HepG2 (cell line): ENCODE results near the gene EPHB6. TPM values are rescaled to one million over a fixed set of nuclear protein-coding genes. Genes with fewer than 3 reads are reported as not detected.

ENCODE experiments used
- ATAC-seq: fragments of 200-7000 bp; cut with Tn5 transposase; 3 replicates; pipeline ENCODE4 v1.9.1; 2020; ENCODE audit warnings: mild to moderate bottlenecking, moderate library complexity
- BruUV-seq: library from RNA; stranded (reverse); fragments of 400-500 nt; replicated peaks from 2 replicates; lab custom pipeline; 2021; lab: Mats Ljungman, UMichigan
- CTCF ChIA-PET: fragments of 300-600 bp; formaldehyde crosslinking; extraction: SDS; loops from one replicate; lab custom pipeline; 2021; ENCODE audit warnings: low total read pairs, inconsistent platforms, low intra/inter-chr PET ratio; lab: Yijun Ruan, JAX
- POLR2A ChIA-PET: fragments of 350-600 bp; sonication (Branson Sonifier 250); formaldehyde crosslinking; loops from one replicate; lab custom pipeline; 2020; ENCODE audit warnings: antibody characterized with exemption, inconsistent platforms; lab: Yijun Ruan, JAX
- DNase-seq: peaks from one replicate; pipeline ENCODE4 v3.0.0-alpha.2; 2015; ENCODE audit warnings: low spot score
- FAIRE-seq: peaks from 3 replicates; lab custom pipeline; 2011; peaks lifted over from hg19 to GRCh38; lab: Jason Lieb, UNC
- H2AFZ ChIP-seq: one replicate; pipeline ENCODE4 v1.6.1; 2011; ENCODE audit warnings: low read length, inconsistent platforms
- H3K27ac ChIP-seq: fragments of 300-600 bp; 3 replicates; pipeline ENCODE4 v1.8.0; 2011; ENCODE audit warnings: mixed run types, mild to moderate bottlenecking, mixed read lengths, low read length, inconsistent platforms; ENCODE audit not compliant: insufficient read depth; ENCODE audit errors: extremely low read length
- H3K27me3 ChIP-seq, 2 experiments: fragments of 200-600 bp in 1 of 2; 2 replicates in 1 of 2; 3 replicates in 1 of 2; pipeline versions ENCODE4 v1.6.0 to v1.8.0; 2011; ENCODE audit warnings: low read length in 2 of 2, mild to moderate bottlenecking in 2 of 2, moderate library complexity in 2 of 2, inconsistent platforms in 1 of 2; ENCODE audit not compliant: insufficient read depth in 2 of 2, control insufficient read depth in 1 of 2
- H3K36me3 ChIP-seq, 2 experiments: fragments of 200-600 bp in 1 of 2; replicated peaks in 1 of 2; 2 replicates in 1 of 2; 3 replicates in 1 of 2; pipeline versions ENCODE4 v1.5.1 to v1.8.0; 2011; ENCODE audit warnings: low read length in 2 of 2, inconsistent platforms in 1 of 2; ENCODE audit not compliant: insufficient read depth in 2 of 2, control insufficient read depth in 1 of 2
- H3K4me1 ChIP-seq: 2 replicates; pipeline ENCODE4 v1.5.1; 2012; ENCODE audit warnings: low read length, inconsistent platforms; ENCODE audit not compliant: insufficient read depth
- H3K4me2 ChIP-seq: 2 replicates; pipeline ENCODE4 v1.6.0; 2011; ENCODE audit warnings: low read depth, low read length, inconsistent platforms
- H3K4me3 ChIP-seq, 3 experiments: fragments of 200-600 bp in 1 of 3; sonication (generic), shearing (Covaris generic) in 1 of 3; replicated peaks in 1 of 3; 2 replicates each; pipeline ENCODE4 v1.5.1; 2011 to 2016; ENCODE audit warnings: low read length in 3 of 3, inconsistent platforms in 2 of 3, low read depth in 2 of 3, mild to moderate bottlenecking in 2 of 3, control low read depth in 1 of 3, mixed read lengths in 1 of 3; ENCODE audit not compliant: insufficient read depth in 1 of 3
- H3K79me2 ChIP-seq: one replicate; pipeline ENCODE4 v1.6.1; 2011; ENCODE audit warnings: low read length, inconsistent platforms; ENCODE audit not compliant: insufficient read depth
- H3K9ac ChIP-seq: 2 replicates; pipeline ENCODE4 v1.6.0; 2011; ENCODE audit warnings: mild to moderate bottlenecking, low read depth, low read length, inconsistent platforms; ENCODE audit not compliant: insufficient read depth
- H3K9me3 ChIP-seq: 2 replicates; pipeline ENCODE4 v1.5.1; 2012; ENCODE audit warnings: mild to moderate bottlenecking, low read length
- H4K20me1 ChIP-seq: 2 replicates; pipeline ENCODE4 v1.6.0; 2011; ENCODE audit warnings: inconsistent platforms, mild to moderate bottlenecking, low read length, moderate library complexity; ENCODE audit not compliant: insufficient read depth
- CTCF ChIP-seq: sonication (generic); formaldehyde crosslinking; IDR thresholded peaks from 2 replicates; pipeline ENCODE4 v1.5.0; 2020; ENCODE audit warnings: mild to moderate bottlenecking, missing genetic modification reagents, moderate library complexity
- GLI4 ChIP-seq: sonication (generic); formaldehyde crosslinking; IDR thresholded peaks from 2 replicates; pipeline ENCODE4 v1.5.1; 2020; ENCODE audit warnings: missing genetic modification reagents, mild to moderate bottlenecking, moderate library complexity, borderline replicate concordance
- GZF1 ChIP-seq: sonication (generic); formaldehyde crosslinking; IDR thresholded peaks from 2 replicates; pipeline ENCODE4 v1.5.1; 2020; ENCODE audit warnings: mild to moderate bottlenecking, missing genetic modification reagents
- HES4 ChIP-seq: sonication (generic); formaldehyde crosslinking; IDR thresholded peaks from 2 replicates; pipeline ENCODE4 v1.9.0; 2021; ENCODE audit warnings: mild to moderate bottlenecking, missing genetic modification reagents, borderline replicate concordance
- IRF2 ChIP-seq: IDR thresholded peaks from 2 replicates; pipeline ENCODE4 v1.6.1; 2018; ENCODE audit warnings: missing genetic modification reagents, missing compliant biosample characterization
- MLLT10 ChIP-seq: sonication (generic); formaldehyde crosslinking; IDR thresholded peaks from 2 replicates; pipeline ENCODE4 v1.4.0; 2020; ENCODE audit warnings: missing genetic modification reagents
- PRMT3 ChIP-seq: sonication (generic); formaldehyde crosslinking; IDR thresholded peaks from 2 replicates; pipeline ENCODE4 v1.8.1; 2022; ENCODE audit warnings: low read depth, mild to moderate bottlenecking, moderate library complexity, missing genetic modification reagents, borderline replicate concordance
- SOX13 ChIP-seq, 3 experiments: fragments of 450-650 bp in 1 of 3; sonication (generic) in 1 of 3; formaldehyde crosslinking in 1 of 3; IDR thresholded peaks in 2 of 3; conservative IDR thresholded peaks in 1 of 3; 2 replicates each; pipeline versions ENCODE4 v1.5.0 to v1.6.1; 2016 to 2020; ENCODE audit warnings: antibody characterized with exemption in 1 of 3, mild to moderate bottlenecking in 1 of 3, missing compliant biosample characterization in 1 of 3, missing genetic modification reagents in 1 of 3, moderate library complexity in 1 of 3
- SRSF4 ChIP-seq: fragments of 200-400 bp; formaldehyde crosslinking; IDR thresholded peaks from one replicate; pipeline ENCODE4 v1.6.1; 2018; ENCODE audit warnings: mild to moderate bottlenecking, low read depth, low read length, moderate library complexity; ENCODE audit not compliant: poor library complexity, severe bottlenecking
- STAG1 ChIP-seq: sonication (generic); formaldehyde crosslinking; IDR thresholded peaks from 2 replicates; pipeline ENCODE4 v1.4.0; 2020; ENCODE audit warnings: missing genetic modification reagents
- TOE1 ChIP-seq: sonication (generic); formaldehyde crosslinking; IDR thresholded peaks from 2 replicates; pipeline ENCODE4 v1.4.0; 2020; ENCODE audit warnings: mild to moderate bottlenecking, missing genetic modification reagents
- ZNF263 ChIP-seq: sonication (generic); formaldehyde crosslinking; IDR thresholded peaks from 2 replicates; pipeline ENCODE4 v1.4.0; 2020; ENCODE audit warnings: missing genetic modification reagents
- ZNF496 ChIP-seq: sonication (generic); formaldehyde crosslinking; IDR thresholded peaks from 2 replicates; pipeline ENCODE4 v1.8.1; 2023; ENCODE audit warnings: mild to moderate bottlenecking, moderate library complexity, missing genetic modification reagents; ENCODE audit not compliant: insufficient replicate concordance
- ZNF652 ChIP-seq: IDR thresholded peaks from 2 replicates; pipeline ENCODE4 v1.6.1; 2016; ENCODE audit warnings: low read depth, borderline replicate concordance
- WGBS: methylation state at CpG from one replicate; pipeline ENCODE4 v1.1.6; 2017; ENCODE audit warnings: low lambda C conversion rate; 5-methylcytosine and 5-hydroxymethylcytosine counted together
- in situ Hi-C: cut with HindIII; loops from 2 replicates; pipeline ENCODE4 v1.10.0; 2017; ENCODE audit warnings: low pct_unique_long_range_greater_than_20kb; ENCODE audit not compliant: extremely low pct_ligation_motif_present
- intact Hi-C: fragments of 100-400 bp; cut with micrococcal nuclease; formaldehyde crosslinking; loops from one replicate; pipeline ENCODE4 v1.10.0; 2022; ENCODE audit not compliant: unreplicated experiment
- polyA plus RNA-seq, 8 experiments: library from polyadenylated mRNA; depleted of rRNA in 3 of 8; stranded (reverse) in 7 of 8; unstranded in 1 of 8; fragments of >200 nt; fragmentation: Illumina TruSeq in 4 of 8; extraction: Trizol in 4 of 8; gene quantifications; 2 replicates each; pipeline versions ENCODE4 v1.2.1 to v1.2.3, GENCODE V29; 2011 to 2016; ENCODE audit warnings: low read depth in 4 of 8, missing spikeins in 1 of 8, mixed read lengths in 1 of 8; ENCODE audit not compliant: insufficient read depth in 1 of 8
- total RNA-seq, 5 experiments: library from RNA; depleted of rRNA; stranded (reverse); fragments of >200 nt; fragmentation: Illumina TruSeq; extraction: Trizol; gene quantifications; 2 replicates each; pipeline ENCODE4 v1.2.3, GENCODE V29; 2016; ENCODE audit warnings: low read depth in 1 of 5
- TF ChIP-seq, protein P1 (sequence below): fragments of 450-650 bp; IDR thresholded peaks from 2 replicates; pipeline ENCODE4 v1.6.1; 2016

Gene EPHB6
- total and polyA plus RNA-seq, 2 of the 13 experiments (the other 11 are each of a cell fraction or from before 2014, with no cell fraction given) = not detected

GRCh38 chr7:142908921-142909890 is 54.3 kb downstream of the EPHB6 start:
- peak; percentile 69 for FAIRE-seq

More at GRCh38 chr7:142908921-142909890, 54.3 kb downstream of the EPHB6 start:
- CTCF ChIA-PET = interaction anchor here (1.1 kb wide), 1 partner anchor 306 kb away, joined by 3 read pairs; no protein-coding TSS in a partner anchor
- H3K4me2 ChIP-seq = no peak overlapping the region
- H3K27ac ChIP-seq = no peak overlapping the region
- BruUV-seq = no TSS peak
- in situ Hi-C loops = no loop called here
- POLR2A ChIA-PET = no interaction called here
- H3K9me3 ChIP-seq = peaks cover 6% of the 10 kb centered on the region
- no peaks in the 10 kb centered on the region for H3K36me3 ChIP-seq
- peak; percentile 87 for ATAC-seq
- H3K79me2 ChIP-seq = no peaks in the 10 kb centered on the region
- H3K9ac ChIP-seq = no peak overlapping the region
- TF ChIP-seq HES4 = no peak
- peak; percentile 8; the same call in 1 of the 2 replicates for TF ChIP-seq STAG1 (CRISPR knock-in tag)
- TF ChIP-seq GLI4 (CRISPR knock-in tag) = no peak
- TF ChIP-seq ZNF496 (CRISPR knock-in tag) = no peak
- no peak for TF ChIP-seq SRSF4
- no peak for TF ChIP-seq IRF2 (CRISPR knock-in tag)
- no peak for TF ChIP-seq ZNF263
- TF ChIP-seq ZNF652 (CRISPR knock-in tag) = no peak
- TF ChIP-seq CTCF = peak; percentile 37
- TF ChIP-seq SOX13 (IDR thresholded peaks at IDR 0.05) = no peak
- TF ChIP-seq SOX13 (CRISPR knock-in tag; conservative IDR thresholded peaks at IDR 0.05 in 1 of 2, IDR thresholded peaks at IDR 0.05 in 1 of 2) = no peak
- TF ChIP-seq MLLT10 (CRISPR knock-in tag) = no peak
- TF ChIP-seq PRMT3 = no peak
- TF ChIP-seq, protein P1, sequence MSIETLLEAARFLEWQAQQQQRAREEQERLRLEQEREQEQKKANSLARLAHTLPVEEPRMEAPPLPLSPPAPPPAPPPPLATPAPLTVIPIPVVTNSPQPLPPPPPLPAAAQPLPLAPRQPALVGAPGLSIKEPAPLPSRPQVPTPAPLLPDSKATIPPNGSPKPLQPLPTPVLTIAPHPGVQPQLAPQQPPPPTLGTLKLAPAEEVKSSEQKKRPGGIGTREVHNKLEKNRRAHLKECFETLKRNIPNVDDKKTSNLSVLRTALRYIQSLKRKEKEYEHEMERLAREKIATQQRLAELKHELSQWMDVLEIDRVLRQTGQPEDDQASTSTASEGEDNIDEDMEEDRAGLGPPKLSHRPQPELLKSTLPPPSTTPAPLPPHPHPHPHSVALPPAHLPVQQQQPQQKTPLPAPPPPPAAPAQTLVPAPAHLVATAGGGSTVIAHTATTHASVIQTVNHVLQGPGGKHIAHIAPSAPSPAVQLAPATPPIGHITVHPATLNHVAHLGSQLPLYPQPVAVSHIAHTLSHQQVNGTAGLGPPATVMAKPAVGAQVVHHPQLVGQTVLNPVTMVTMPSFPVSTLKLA = peak; percentile 82
- no peak for TF ChIP-seq GZF1 (CRISPR knock-in tag)
- TF ChIP-seq TOE1 = no peak
- H4K20me1 ChIP-seq = no peaks in the 10 kb centered on the region
- H3K4me1 ChIP-seq = no peaks in the 10 kb centered on the region
- no peak overlapping the region for H2AFZ ChIP-seq
- no peak for DNase-seq
- 24% methylated on average over 11 of the region's 21 CpGs for WGBS
- H3K27me3 ChIP-seq = 0 out of 5 replicates have a peak, but pooled peaks cover 0 to 1% of the 10 kb centered on the region in 2 experiments
- intact Hi-C loops = no loop called here
- H3K4me3 ChIP-seq = no peak overlapping the region
